Measurements from ENCODE around the gene HMGCLL1.

Gene HMGCLL1

GRCh38 chr6:55524441-55524840 lies 54.6 kb downstream of the HMGCLL1 start:
- no peak overlapping the region for H3K9ac ChIP-seq (ENCODE audit: low read length)
- H3K9me3 ChIP-seq (ENCODE audit: control insufficient read depth, low read length) = no peaks in the 10 kb centered on the region
- H3K27me3 ChIP-seq (ENCODE audit: control insufficient read depth, insufficient read depth, low read length) = no peaks in the 10 kb centered on the region
- H3K4me3 ChIP-seq (ENCODE audit: low read length) = no peak overlapping the region
- H3K36me3 ChIP-seq (ENCODE audit: control insufficient read depth, insufficient read depth, low read length) = no peaks in the 10 kb centered on the region
- H3K4me1 ChIP-seq (ENCODE audit: control insufficient read depth, insufficient read depth, low read length) = no peaks in the 10 kb centered on the region

GRCh38 chr6:55518529-55519060 lies 60.4 kb downstream of the HMGCLL1 start:
- Histone ChIP-seq H3K27me3 (ENCODE audit: control insufficient read depth, insufficient read depth, low read length) (no peaks in the 10 kb centered on the region), H3K9ac (ENCODE audit: low read length) (no peak overlapping the region), H3K9me3 (ENCODE audit: control insufficient read depth, low read length) (no peaks in the 10 kb centered on the region), H3K36me3 (ENCODE audit: control insufficient read depth, insufficient read depth, low read length) (no peaks in the 10 kb centered on the region), H3K4me1 (ENCODE audit: control insufficient read depth, insufficient read depth, low read length) (no peaks in the 10 kb centered on the region), H3K4me3 (ENCODE audit: low read length) (no peak overlapping the region)

- Histone ChIP-seq H3K4me3 (ENCODE audit: low read length) (no peak overlapping the region), H3K9ac (ENCODE audit: low read length) (no peak overlapping the region), H3K36me3 (ENCODE audit: control insufficient read depth, insufficient read depth, low read length) (no peaks in the 10 kb centered on the region), H3K9me3 (ENCODE audit: control insufficient read depth, low read length) (no peaks in the 10 kb centered on the region), H3K4me1 (ENCODE audit: control insufficient read depth, insufficient read depth, low read length) (no peaks in the 10 kb centered on the region), H3K27me3 (ENCODE audit: control insufficient read depth, insufficient read depth, low read length) (no peaks in the 10 kb centered on the region)
Observed at GRCh38 chr6:55516736-55517135, 62.3 kb downstream of the HMGCLL1 start.

- no peaks in the 10 kb centered on the region for H3K9me3 ChIP-seq (ENCODE audit: control insufficient read depth, low read length)
- H3K4me1 ChIP-seq (ENCODE audit: control insufficient read depth, insufficient read depth, low read length) = no peaks in the 10 kb centered on the region
- H3K27me3 ChIP-seq (ENCODE audit: control insufficient read depth, insufficient read depth, low read length) = no peaks in the 10 kb centered on the region
- no peak overlapping the region for H3K9ac ChIP-seq (ENCODE audit: low read length)
- H3K36me3 ChIP-seq (ENCODE audit: control insufficient read depth, insufficient read depth, low read length) = no peaks in the 10 kb centered on the region
- no peak overlapping the region for H3K4me3 ChIP-seq (ENCODE audit: low read length)
Observed at GRCh38 chr6:55512904-55513303, 66.1 kb downstream of the HMGCLL1 start.

GRCh38 chr6:55511122-55511800 lies 67.7 kb downstream of the HMGCLL1 start:
- Histone ChIP-seq H3K27me3 (ENCODE audit: control insufficient read depth, insufficient read depth, low read length) (no peaks in the 10 kb centered on the region), H3K9me3 (ENCODE audit: control insufficient read depth, low read length) (no peaks in the 10 kb centered on the region), H3K9ac (ENCODE audit: low read length) (no peak overlapping the region), H3K4me1 (ENCODE audit: control insufficient read depth, insufficient read depth, low read length) (no peaks in the 10 kb centered on the region), H3K4me3 (ENCODE audit: low read length) (no peak overlapping the region), H3K36me3 (ENCODE audit: control insufficient read depth, insufficient read depth, low read length) (no peaks in the 10 kb centered on the region)

GRCh38 chr6:55499591-55499990 lies 79.4 kb downstream of the HMGCLL1 start:
- H3K4me3 ChIP-seq (ENCODE audit: low read length) = no peak overlapping the region
- no peaks in the 10 kb centered on the region for H3K27me3 ChIP-seq (ENCODE audit: control insufficient read depth, insufficient read depth, low read length)
- no peak overlapping the region for H3K9ac ChIP-seq (ENCODE audit: low read length)
- no peaks in the 10 kb centered on the region for H3K9me3 ChIP-seq (ENCODE audit: control insufficient read depth, low read length)
- H3K36me3 ChIP-seq (ENCODE audit: control insufficient read depth, insufficient read depth, low read length) = no peaks in the 10 kb centered on the region
- no peaks in the 10 kb centered on the region for H3K4me1 ChIP-seq (ENCODE audit: control insufficient read depth, insufficient read depth, low read length)

GRCh38 chr6:55497694-55498093 lies 81.3 kb downstream of the HMGCLL1 start:
- Histone ChIP-seq H3K36me3 (ENCODE audit: control insufficient read depth, insufficient read depth, low read length) (no peaks in the 10 kb centered on the region), H3K9me3 (ENCODE audit: control insufficient read depth, low read length) (no peaks in the 10 kb centered on the region), H3K27me3 (ENCODE audit: control insufficient read depth, insufficient read depth, low read length) (no peaks in the 10 kb centered on the region), H3K4me3 (ENCODE audit: low read length) (no peak overlapping the region), H3K4me1 (ENCODE audit: control insufficient read depth, insufficient read depth, low read length) (no peaks in the 10 kb centered on the region), H3K9ac (ENCODE audit: low read length) (no peak overlapping the region)

DNA sequence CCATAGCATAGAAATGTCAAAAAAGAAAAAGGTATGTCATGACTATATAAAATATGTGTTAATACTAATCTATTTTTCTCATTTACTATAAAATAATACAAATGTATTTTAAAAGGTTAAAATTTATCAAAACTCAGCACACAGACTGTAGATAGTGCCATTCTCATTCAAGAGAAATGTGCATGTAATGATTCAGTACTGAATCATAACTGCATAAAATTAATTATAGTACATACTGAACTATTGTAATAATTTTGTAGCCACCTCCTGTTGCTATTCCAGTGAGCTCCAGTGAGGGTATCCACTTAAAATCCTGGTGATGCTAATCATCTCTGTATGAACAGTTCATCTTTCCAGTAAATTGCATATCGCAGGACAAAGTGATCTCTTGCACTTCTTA lies 82.8 kb downstream of the HMGCLL1 start:
- H3K9me3 ChIP-seq (ENCODE audit: control insufficient read depth, low read length) = no peaks in the 10 kb centered on the region
- no peaks in the 10 kb centered on the region for H3K27me3 ChIP-seq (ENCODE audit: control insufficient read depth, insufficient read depth, low read length)
- H3K36me3 ChIP-seq (ENCODE audit: control insufficient read depth, insufficient read depth, low read length) = no peaks in the 10 kb centered on the region
- no peak overlapping the region for H3K9ac ChIP-seq (ENCODE audit: low read length)
- no peaks in the 10 kb centered on the region for H3K4me1 ChIP-seq (ENCODE audit: control insufficient read depth, insufficient read depth, low read length)
- H3K4me3 ChIP-seq (ENCODE audit: low read length) = no peak overlapping the region

DNA sequence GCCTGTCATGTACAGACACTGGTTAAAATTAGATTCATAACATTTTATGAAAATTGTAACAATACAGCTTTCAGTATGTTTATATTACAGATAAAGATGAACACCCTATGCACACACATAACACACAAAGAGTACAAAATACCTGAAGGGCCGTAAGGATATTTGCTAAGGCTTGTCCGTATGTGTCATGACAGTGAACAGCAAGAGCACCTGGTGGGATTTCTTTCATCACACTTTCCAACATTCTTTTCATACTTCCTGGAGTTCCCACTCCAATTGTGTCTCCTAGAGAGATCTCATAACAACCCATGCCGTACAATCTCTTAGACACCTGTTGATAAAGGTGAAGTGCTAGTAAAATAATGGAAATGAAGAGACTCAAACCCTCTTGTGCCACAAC lies 83.7 kb downstream of the HMGCLL1 start:
- Histone ChIP-seq H3K4me3 (ENCODE audit: low read length) (no peak overlapping the region), H3K27me3 (ENCODE audit: control insufficient read depth, insufficient read depth, low read length) (no peaks in the 10 kb centered on the region), H3K9me3 (ENCODE audit: control insufficient read depth, low read length) (no peaks in the 10 kb centered on the region), H3K9ac (ENCODE audit: low read length) (no peak overlapping the region), H3K4me1 (ENCODE audit: control insufficient read depth, insufficient read depth, low read length) (no peaks in the 10 kb centered on the region), H3K36me3 (ENCODE audit: control insufficient read depth, insufficient read depth, low read length) (no peaks in the 10 kb centered on the region)

GRCh38 chr6:55494411-55494810 lies 84.6 kb downstream of the HMGCLL1 start:
- no peak overlapping the region for H3K4me3 ChIP-seq (ENCODE audit: low read length)
- H3K9ac ChIP-seq (ENCODE audit: low read length) = no peak overlapping the region
- no peaks in the 10 kb centered on the region for H3K36me3 ChIP-seq (ENCODE audit: control insufficient read depth, insufficient read depth, low read length)
- no peaks in the 10 kb centered on the region for H3K9me3 ChIP-seq (ENCODE audit: control insufficient read depth, low read length)
- H3K4me1 ChIP-seq (ENCODE audit: control insufficient read depth, insufficient read depth, low read length) = no peaks in the 10 kb centered on the region
- no peaks in the 10 kb centered on the region for H3K27me3 ChIP-seq (ENCODE audit: control insufficient read depth, insufficient read depth, low read length)

- Histone ChIP-seq H3K27me3 (ENCODE audit: control insufficient read depth, insufficient read depth, low read length) (no peaks in the 10 kb centered on the region), H3K4me1 (ENCODE audit: control insufficient read depth, insufficient read depth, low read length) (no peaks in the 10 kb centered on the region), H3K36me3 (ENCODE audit: control insufficient read depth, insufficient read depth, low read length) (no peaks in the 10 kb centered on the region), H3K9ac (ENCODE audit: low read length) (no peak overlapping the region), H3K9me3 (ENCODE audit: control insufficient read depth, low read length) (no peaks in the 10 kb centered on the region), H3K4me3 (ENCODE audit: low read length) (no peak overlapping the region)
Observed at GRCh38 chr6:55492259-55492658, 86.7 kb downstream of the HMGCLL1 start.

DNA sequence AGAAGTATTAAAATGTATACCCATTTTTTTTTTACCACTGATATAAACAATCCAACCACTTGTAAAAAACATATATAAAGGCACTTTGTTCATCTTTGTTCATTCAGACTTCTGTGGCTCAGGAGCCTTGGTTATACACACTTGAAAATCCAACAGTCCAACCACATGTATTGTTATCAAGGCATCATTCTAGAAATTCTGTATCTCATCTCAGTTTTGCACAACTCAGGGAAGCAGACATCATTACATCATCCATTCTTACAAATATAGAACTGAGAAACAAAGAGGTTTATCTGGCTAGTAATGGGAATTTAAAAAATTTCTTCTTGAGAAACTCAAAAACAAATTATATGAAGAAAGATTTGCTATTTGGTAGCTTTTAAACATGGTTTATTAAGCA lies 88.1 kb downstream of the HMGCLL1 start:
- no peaks in the 10 kb centered on the region for H3K9me3 ChIP-seq (ENCODE audit: control insufficient read depth, low read length)
- no peak overlapping the region for H3K9ac ChIP-seq (ENCODE audit: low read length)
- H3K36me3 ChIP-seq (ENCODE audit: control insufficient read depth, insufficient read depth, low read length) = no peaks in the 10 kb centered on the region
- H3K27me3 ChIP-seq (ENCODE audit: control insufficient read depth, insufficient read depth, low read length) = no peaks in the 10 kb centered on the region
- no peak overlapping the region for H3K4me3 ChIP-seq (ENCODE audit: low read length)
- no peaks in the 10 kb centered on the region for H3K4me1 ChIP-seq (ENCODE audit: control insufficient read depth, insufficient read depth, low read length)

GRCh38 chr6:55474382-55474781 lies 104.6 kb downstream of the HMGCLL1 start:
- Histone ChIP-seq H3K9ac (ENCODE audit: low read length) (no peak overlapping the region), H3K9me3 (ENCODE audit: control insufficient read depth, low read length) (no peaks in the 10 kb centered on the region), H3K36me3 (ENCODE audit: control insufficient read depth, insufficient read depth, low read length) (no peaks in the 10 kb centered on the region), H3K4me1 (ENCODE audit: control insufficient read depth, insufficient read depth, low read length) (no peaks in the 10 kb centered on the region), H3K27me3 (ENCODE audit: control insufficient read depth, insufficient read depth, low read length) (no peaks in the 10 kb centered on the region), H3K4me3 (ENCODE audit: low read length) (no peak overlapping the region)
